GM12865 (cell line): ENCODE results near the gene CRISP2.
"Not testable (repeated sequence)": the region's sequence is repeated elsewhere in the genome, so short reads cannot be mapped to it uniquely, and the experiment has no call there.

Source experiments
- DNase-seq: peaks from one replicate; pipeline ENCODE4 v3.0.0; 2010; ENCODE audit warnings: low read depth
- H3K4me3 ChIP-seq: 2 replicates; pipeline ENCODE4 v1.5.1; 2011; ENCODE audit warnings: mild to moderate bottlenecking, low read depth, low read length, control low read depth
- CTCF ChIP-seq: IDR thresholded peaks from 2 replicates; pipeline ENCODE4 v1.5.1; 2011; ENCODE audit warnings: low read length, control low read depth, low read depth, inconsistent platforms; ENCODE audit not compliant: insufficient read depth; ENCODE audit errors: missing control alignments

CRISP2 gene

GRCh38 chr6:49675816-49676215 lies 37.5 kb downstream of the CRISP2 start:
- H3K4me3 ChIP-seq, result no peak overlapping the region
- TF ChIP-seq CTCF, result no peak
- DNase-seq, result no peak

GRCh38 chr6:49668083-49668511 lies 45.2 kb downstream of the CRISP2 start:
- no peak for DNase-seq
- no peak for TF ChIP-seq CTCF
- no peak overlapping the region for H3K4me3 ChIP-seq

- DNase-seq, result no peak
Observed at GRCh38 chr6:49666930-49667757, 46.2 kb downstream of the CRISP2 start.

GRCh38 chr6:49666480-49666879 lies 46.9 kb downstream of the CRISP2 start:
- H3K4me3 ChIP-seq, result no peak overlapping the region
- TF ChIP-seq CTCF, result no peak
- no peak for DNase-seq

More at GRCh38 chr6:49666930-49667757, 46.2 kb downstream of the CRISP2 start:
- no peak overlapping the region for H3K4me3 ChIP-seq
- TF ChIP-seq CTCF, result no peak

- TF ChIP-seq CTCF, result no peak
- DNase-seq, result no peak
- H3K4me3 ChIP-seq, result no peak overlapping the region
Observed at GRCh38 chr6:49664817-49665216, 48.5 kb downstream of the CRISP2 start.

GRCh38 chr6:49664054-49664453 lies 49.3 kb downstream of the CRISP2 start:
- not testable (repeated sequence) for H3K4me3 ChIP-seq, DNase-seq

- DNase-seq, result no peak
Observed at GRCh38 chr6:49662892-49663261, 50.5 kb downstream of the CRISP2 start.

More at GRCh38 chr6:49662892-49663261, 50.5 kb downstream of the CRISP2 start:
- no peak for TF ChIP-seq CTCF
- H3K4me3 ChIP-seq, result no peak overlapping the region
